IPS DF 4.7 (cell line): ENCODE results near the gene RAD51B.

Experiments used
- DNase-seq: peaks from one replicate; pipeline ENCODE4 v3.0.0-alpha.2; 2013; ENCODE audit warnings: low spot score; ENCODE audit errors: extremely low read depth

The RAD51B gene

DNA sequence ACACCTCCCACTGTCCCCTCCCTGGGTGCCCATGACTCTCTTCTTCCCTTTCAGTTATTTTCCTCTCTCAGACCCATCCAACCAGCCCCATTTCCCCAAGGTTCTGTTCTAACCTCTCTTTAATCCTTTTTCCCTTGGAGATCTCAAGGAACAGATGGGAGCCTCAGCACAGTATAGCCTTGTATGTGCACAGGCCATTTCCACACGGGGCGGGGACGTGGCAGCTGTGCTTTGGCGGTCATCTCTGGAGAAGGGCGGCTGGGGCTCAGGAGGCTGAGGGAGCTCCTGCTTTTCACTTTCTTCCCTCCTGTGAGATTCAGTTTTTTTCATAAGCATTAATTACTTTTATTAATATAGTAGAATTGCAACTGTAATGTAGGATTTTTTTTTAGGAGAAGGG is 761.1 kb downstream of the RAD51B start:
- no peak for DNase-seq

GRCh38 chr14:68583548-68584280 is 764.1 kb downstream of the RAD51B start:
- no peak for DNase-seq

- DNase-seq = no peak
Observed at GRCh38 chr14:68584786-68585185, 765.2 kb downstream of the RAD51B start.

DNA sequence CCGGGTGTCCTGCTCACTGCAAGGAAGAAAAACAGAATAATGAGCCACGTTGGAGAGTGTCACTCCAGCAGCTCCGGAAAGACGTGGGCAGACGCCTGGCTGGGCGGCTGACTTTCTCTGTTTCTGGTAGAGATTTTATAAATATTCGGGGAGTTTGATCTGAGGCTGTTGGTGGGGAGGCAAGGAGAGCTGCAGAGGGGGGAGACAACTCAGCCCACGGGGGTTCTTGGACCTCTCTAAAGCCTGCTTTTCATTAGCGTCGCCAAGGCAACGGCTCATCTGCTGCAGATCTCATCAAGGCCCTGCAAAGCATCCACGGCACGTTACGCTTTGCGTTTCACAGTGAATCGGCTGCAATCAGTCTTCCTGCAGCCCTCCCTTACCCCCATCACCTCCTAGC is 766.1 kb downstream of the RAD51B start:
- DNase-seq = no peak

DNA sequence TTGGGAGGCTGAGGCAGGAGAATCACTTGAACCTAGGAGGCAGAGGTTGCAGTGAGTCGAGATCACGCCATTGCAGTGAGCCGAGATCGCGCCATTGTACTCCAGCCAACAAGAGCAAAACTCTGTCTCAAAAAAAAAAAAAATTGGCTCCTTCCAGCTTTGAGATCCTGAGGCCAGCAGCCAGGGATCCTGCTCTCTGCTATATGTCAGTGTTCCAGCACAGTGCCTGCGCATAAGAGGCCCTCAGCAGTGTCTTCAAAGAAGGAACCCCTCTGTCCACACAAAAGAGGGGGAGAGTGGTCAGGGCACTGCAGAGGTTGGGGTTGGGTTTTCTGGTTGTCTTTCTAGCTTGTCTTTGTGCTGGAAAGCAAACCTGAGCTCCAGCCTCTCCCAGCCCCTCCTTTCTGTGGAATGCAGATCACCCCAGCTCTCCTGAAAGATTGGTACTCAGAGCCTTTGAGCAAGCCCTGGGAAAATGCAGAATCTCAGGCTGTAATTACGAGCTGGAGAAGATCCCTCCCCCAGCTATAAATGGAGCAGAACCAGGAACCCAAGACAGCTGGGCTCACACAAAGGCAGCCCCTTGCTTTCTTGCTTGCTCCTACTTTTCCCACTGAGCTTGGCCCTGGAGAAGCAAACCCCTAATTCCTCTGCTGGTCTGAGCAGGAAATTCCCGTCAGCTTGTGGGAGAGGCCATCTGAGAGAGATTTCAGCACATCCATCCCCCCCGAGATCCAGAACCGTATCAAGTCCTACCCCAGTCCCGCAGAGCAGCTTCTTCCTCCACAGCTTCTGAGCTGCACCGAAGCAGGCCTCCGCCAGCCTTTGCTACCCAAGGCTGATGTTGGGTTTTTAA is 767.5 kb downstream of the RAD51B start:
- DNase-seq = no peak

DNA sequence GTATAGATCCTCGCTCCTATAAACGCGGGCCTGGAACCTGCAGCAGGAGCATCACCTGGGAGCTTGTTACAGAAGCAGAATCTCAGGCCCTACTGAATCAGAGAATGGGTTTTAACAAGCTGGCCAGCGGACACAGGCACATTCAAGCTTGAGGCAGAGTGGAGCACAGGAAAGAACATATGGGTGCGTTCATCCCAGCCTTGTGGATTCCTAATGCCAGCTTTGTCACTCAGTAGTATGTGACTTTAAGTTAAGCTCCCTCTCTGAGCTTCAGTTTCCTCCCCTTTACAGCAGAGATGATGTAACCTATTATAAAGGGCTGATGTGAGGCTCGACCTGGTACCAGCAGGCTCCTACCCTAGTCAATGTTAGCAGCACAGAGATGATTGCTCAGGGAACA is 768.4 kb downstream of the RAD51B start:
- no peak for DNase-seq

DNA sequence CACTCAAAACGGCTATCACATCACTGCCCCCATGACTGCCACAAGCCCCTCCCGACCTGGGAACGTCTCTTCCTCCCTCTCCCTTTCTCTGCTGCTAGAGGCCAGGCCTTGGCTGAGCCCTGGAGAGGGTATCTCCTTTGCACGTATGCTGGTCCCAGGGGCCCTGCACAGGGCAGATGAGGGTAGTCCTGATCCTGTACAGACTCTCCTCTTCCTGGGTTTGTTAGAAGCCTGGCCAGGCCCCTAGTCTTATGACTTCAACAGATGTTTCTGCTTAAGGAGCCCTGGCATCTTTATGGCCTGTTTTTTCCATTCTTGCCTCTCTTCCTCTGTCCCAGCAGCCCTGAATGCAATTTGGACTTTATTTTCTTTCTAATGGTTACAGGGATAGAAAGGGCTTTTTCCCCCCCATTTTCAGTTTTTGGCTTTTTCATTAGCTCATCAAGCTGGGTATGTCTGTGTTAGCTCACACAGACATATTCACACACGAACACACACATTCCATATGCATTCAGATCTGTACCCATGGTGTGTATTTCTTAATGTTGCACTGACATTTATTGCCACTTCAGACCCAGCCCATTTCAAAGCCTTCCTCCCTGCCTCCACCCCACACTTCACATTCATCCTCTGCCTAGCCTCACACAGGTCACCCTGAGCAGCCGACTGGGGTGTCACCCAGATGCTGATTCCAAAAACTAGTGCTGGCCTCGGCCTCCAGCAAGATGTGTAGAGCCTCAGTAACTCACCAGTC is 770.0 kb downstream of the RAD51B start:
- DNase-seq = no peak

DNA sequence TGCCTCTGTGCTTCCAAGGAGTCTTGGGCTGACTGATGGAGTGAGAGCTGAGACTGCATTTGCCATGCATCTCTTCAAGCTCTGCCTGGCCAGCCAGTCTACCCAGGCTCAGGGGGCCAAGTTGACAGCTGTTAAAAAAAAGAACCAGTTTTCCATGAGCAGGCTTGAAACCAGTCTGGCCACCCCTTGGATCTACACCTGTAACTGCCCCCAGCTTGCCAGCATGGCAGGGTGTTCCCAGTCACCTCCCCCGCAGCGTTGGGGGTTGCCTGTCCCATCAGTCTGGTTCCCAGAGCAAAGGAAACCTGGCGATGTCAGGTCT is 770.6 kb downstream of the RAD51B start:
- no peak for DNase-seq

DNA sequence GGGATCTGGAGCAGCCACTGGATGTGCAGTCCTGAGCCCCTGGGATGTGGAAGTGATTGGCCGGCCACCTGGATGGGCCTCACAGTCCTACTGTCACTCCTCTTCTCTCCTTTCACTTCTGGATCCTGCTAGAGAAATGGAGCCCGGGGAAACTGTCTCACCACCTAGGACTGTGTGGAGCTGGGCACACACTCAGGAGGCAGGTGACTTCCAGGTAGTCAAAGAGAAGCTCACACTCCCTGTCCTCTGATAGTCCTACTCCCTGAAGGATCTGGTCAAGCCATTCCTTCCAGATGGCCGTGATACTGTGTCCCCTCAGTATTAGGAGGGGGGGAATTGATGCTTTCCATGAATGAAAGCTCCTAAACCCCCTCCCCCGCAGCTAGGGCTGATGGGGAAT is 772.2 kb downstream of the RAD51B start:
- no peak for DNase-seq

DNA sequence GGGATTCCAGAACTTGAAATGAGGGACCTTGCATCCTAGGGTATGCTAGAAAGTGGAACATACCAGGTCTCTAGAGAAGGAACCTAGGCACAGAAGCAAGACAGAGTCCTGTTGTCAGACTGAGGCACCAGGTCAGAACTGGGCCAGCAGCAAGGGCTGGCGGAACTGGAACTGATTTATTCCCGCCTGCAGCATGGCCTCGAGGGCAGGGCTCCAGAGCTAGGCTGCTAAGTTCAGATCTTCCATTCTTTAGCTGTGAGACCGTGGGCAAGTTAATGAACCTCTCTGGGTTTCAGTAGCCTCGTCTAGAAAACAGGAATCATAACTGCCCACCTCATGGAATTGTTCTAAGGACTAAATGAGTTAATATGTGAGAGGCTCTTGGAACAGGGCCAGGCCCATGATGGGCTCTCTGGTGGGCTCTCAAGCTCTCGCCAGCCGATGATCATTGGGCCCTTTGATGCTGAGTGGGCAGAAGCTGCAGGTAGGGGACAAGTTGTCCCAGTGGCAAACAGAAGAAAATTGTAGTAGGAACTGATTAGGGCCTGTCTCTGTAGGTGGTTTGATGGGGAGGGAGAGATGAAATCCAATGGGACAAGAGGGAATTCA is 773.5 kb downstream of the RAD51B start:
- DNase-seq = no peak

DNA sequence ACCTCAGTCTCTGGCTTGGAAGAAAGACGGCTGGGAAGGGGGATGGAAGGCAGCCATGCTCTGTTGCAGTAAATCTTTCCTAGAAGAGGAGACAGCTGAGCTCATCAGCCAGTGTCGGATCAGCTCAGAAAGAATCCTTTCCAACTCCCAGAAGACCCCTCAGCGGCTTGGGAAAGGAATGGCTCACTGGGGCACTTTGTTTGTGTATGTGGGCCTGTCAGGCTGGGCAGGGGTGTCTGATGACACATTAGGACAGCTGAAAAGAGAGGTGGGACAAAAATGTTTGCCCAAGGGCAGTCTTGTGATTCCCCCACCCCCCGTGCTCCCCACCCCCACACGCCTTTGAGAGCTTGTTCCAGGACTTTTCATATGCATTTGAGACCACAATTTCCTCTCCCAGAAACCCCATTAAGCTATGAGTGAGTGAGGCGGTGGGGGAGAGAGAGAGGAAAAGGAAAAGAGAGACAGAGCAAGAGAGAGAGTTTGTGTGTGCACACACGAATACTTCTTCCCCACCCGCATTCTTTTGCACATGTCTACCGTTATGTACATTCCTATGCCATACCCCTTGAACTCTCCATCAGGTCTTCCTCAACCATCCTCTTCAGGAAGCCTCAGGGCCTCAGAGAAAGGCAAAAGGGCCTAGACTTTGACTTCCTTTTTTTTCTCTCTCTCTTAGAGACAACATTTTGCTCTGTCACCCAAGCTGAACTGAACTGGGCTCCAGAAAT is 774.4 kb downstream of the RAD51B start:
- DNase-seq = no peak

DNA sequence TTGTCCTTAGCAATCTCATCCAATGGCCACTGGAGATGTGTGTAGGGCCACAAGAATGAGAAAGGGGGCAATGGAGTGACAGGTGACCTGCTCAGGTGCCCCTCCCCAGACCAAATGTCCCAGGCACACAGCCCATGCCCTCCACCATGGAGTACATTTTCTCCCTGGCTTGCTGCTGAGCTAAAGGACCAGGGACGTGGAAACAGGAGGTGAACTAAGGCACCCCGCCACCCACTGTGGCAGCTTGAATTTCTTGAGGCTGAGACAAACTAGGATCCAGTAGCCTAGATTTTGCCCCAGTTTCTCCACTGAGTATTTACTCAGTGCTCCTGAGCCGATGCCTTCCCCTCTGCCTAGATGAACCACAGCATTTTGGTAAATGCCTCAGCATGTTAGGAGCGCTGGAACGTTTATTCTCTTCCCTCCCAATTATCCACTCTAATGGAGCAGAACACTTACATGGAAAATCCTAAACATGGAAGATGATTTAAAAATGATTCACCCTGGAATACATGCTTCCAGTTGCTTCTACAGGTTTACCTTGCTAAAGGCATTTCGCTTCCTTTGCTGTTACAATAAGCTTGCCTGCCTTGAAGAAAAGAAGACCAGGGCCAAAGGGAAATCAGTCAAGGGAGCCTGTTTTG is 775.3 kb downstream of the RAD51B start:
- no peak for DNase-seq

GRCh38 chr14:68596211-68596610 is 776.6 kb downstream of the RAD51B start:
- no peak for DNase-seq

- DNase-seq = no peak
Observed at GRCh38 chr14:68596701-68597100, 777.1 kb downstream of the RAD51B start.

DNA sequence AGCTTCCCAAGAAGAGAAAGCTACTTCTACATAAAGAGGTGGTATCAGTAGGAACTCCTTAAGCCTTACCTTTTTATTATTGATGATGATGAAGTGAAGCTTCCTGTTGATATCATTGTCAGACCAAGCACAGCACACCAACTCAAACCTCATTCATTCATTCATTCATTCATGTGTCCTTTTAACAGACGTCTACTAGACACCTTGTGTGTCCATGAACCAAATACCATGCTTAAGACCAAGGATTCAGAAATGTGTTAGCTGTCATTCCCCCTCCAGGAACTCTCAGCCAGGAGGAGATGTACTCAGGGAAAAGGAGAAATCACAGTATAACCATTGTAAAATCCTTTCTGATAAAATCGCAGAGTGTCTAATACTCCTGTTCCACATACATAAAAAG is 778.5 kb downstream of the RAD51B start:
- no peak for DNase-seq

- no peak for DNase-seq
Observed at GRCh38 chr14:68598621-68599447, 779.3 kb downstream of the RAD51B start.

DNA sequence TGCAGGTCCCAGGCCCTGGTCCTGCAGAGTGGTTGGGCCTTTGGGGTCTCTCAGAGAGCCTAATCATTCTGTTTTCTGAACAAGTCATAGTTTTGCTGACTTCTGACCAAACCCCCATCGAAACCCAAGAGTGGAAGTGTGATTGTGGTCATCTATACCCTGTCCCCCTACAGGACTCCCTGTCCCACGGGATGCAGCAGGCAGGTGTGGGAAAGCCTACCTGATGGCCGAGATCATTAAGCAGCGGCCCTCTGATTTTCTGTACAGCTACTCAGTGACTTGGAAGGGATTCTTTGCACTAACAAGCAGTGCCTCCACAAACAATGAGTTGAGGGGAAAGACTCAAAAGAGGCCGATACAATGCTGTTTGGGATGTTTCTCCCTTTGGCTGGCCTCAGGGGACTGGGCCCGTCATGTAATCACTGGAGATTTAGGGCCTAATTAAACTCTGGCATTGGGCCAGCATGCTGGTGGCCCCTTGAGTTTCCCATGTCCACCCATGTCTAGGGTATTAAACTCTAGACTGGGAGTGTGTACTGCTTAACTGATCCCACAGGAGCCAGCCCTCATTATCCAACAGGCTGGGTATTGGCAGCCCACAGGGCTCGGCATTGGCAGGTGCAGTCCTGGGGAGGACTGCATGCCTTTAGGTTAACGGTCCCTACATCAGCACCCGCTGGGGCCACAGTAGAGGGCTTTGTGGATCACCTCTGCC is 780.5 kb downstream of the RAD51B start:
- no peak for DNase-seq

- DNase-seq = no peak
Observed at GRCh38 chr14:68602507-68602906, 782.9 kb downstream of the RAD51B start.
